AML-193 (cell line): ENCODE measurements around the gene ARSA.
"Not testable (repeated sequence)": the region's sequence is repeated elsewhere in the genome, so short reads cannot be mapped to it uniquely, and the experiment has no call there.

Experiments
- DNase-seq, 2 experiments: peaks; one replicate each; lab custom pipeline; 2025; lab: John Stamatoyannopoulos, UW

Gene ARSA

GRCh38 chr22:50621948-50622722 is 5.8 kb downstream of the ARSA start:
- peak; percentile 13 to 35 for DNase-seq

- peak; percentile 31 to 43 for DNase-seq
These were observed 6.5 kb downstream of the ARSA start for GRCh38 chr22:50621356-50621880.

- DNase-seq: no peak
These were observed 7.2 kb downstream of the ARSA start for GRCh38 chr22:50620593-50621355.

GRCh38 chr22:50614296-50614695 is 13.7 kb downstream of the ARSA start:
- not testable (repeated sequence) for DNase-seq

- no peak for DNase-seq
These were observed 14.5 kb downstream of the ARSA start for GRCh38 chr22:50613291-50613981.

- DNase-seq: no peak
These were observed 15.3 kb downstream of the ARSA start for GRCh38 chr22:50612528-50613221.

GRCh38 chr22:50612168-50612527 is 15.8 kb downstream of the ARSA start:
- DNase-seq: no peak

GRCh38 chr22:50611341-50612060 is 16.5 kb downstream of the ARSA start:
- DNase-seq: no peak

GRCh38 chr22:50610581-50610980 is 17.4 kb downstream of the ARSA start:
- no peak for DNase-seq

GRCh38 chr22:50610041-50610451 is 17.9 kb downstream of the ARSA start:
- no peak for DNase-seq

GRCh38 chr22:50609599-50609998 is 18.4 kb downstream of the ARSA start:
- DNase-seq: no peak

GRCh38 chr22:50608996-50609395 is 19.0 kb downstream of the ARSA start:
- DNase-seq: no peak

- DNase-seq: not testable (repeated sequence)
These were observed 19.7 kb downstream of the ARSA start for GRCh38 chr22:50608058-50608840.

GRCh38 chr22:50607659-50608020 is 20.3 kb downstream of the ARSA start:
- DNase-seq: no peak

GRCh38 chr22:50606946-50607658 is 20.9 kb downstream of the ARSA start:
- DNase-seq: no peak

GRCh38 chr22:50606165-50606945 is 21.6 kb downstream of the ARSA start:
- DNase-seq: no peak

- no peak for DNase-seq
These were observed 22.3 kb downstream of the ARSA start for GRCh38 chr22:50605613-50606074.

- DNase-seq: no peak
These were observed 22.8 kb downstream of the ARSA start for GRCh38 chr22:50605002-50605612.
